Measurements from ENCODE around the gene KLHL35. TPM values are rescaled to one million over a fixed set of nuclear protein-coding genes. Genes with fewer than 3 reads are reported as not detected.

The KLHL35 gene
- total and polyA plus RNA-seq, 12 donors = 0.25 to 3.5 (median 0.93) TPM

- WGBS, 4 donors = 7 to 10% (median 9%) methylated on average over 6 of the region's 6 CpGs
- H3K27me3 ChIP-seq = no peaks in the 10 kb centered on the region
- peak; percentile 41 to 90 (median 75) for DNase-seq
- no peaks in the 10 kb centered on the region for H3K9me3 ChIP-seq (replicated peaks in 1 of 3)
- H3K4me1 ChIP-seq (replicated peaks in 1 of 2) = no peaks in the 10 kb centered on the region
- TF ChIP-seq POLR2A (IDR thresholded peaks at IDR 0.05) = no peak
- TF ChIP-seq CTCF (IDR thresholded peaks at IDR 0.05) = peak; percentile 91 to 99 (median 96)
- no peak overlapping the region for H3K27ac ChIP-seq
- no peaks in the 10 kb centered on the region for H3K36me3 ChIP-seq (replicated peaks in 1 of 2)
- intact Hi-C loops (cut with DNase I) = no loop called here
- no peak overlapping the region for H3K4me3 ChIP-seq
Measured at GRCh38 chr11:75445315-75445953, 12.4 kb upstream of the KLHL35 start.

GRCh38 chr11:75443043-75443442 is 10.0 kb upstream of the KLHL35 start:
- DNase-seq = no peak
- TF ChIP-seq POLR2A (IDR thresholded peaks at IDR 0.05) (no peak), CTCF (IDR thresholded peaks at IDR 0.05) (no peak)
- Histone ChIP-seq H3K27ac (no peak overlapping the region), H3K4me3 (no peak overlapping the region), H3K9me3 (replicated peaks in 1 of 3) (no peaks in the 10 kb centered on the region), H3K36me3 (replicated peaks in 1 of 2) (no peaks in the 10 kb centered on the region), H3K27me3 (no peaks in the 10 kb centered on the region), H3K4me1 (replicated peaks in 1 of 2) (no peaks in the 10 kb centered on the region)
- WGBS, 4 donors = 57 to 79% (median 77%) methylated on average over 3 to 12 of the region's 12 CpGs
- intact Hi-C loops (cut with DNase I) = no loop called here

DNA sequence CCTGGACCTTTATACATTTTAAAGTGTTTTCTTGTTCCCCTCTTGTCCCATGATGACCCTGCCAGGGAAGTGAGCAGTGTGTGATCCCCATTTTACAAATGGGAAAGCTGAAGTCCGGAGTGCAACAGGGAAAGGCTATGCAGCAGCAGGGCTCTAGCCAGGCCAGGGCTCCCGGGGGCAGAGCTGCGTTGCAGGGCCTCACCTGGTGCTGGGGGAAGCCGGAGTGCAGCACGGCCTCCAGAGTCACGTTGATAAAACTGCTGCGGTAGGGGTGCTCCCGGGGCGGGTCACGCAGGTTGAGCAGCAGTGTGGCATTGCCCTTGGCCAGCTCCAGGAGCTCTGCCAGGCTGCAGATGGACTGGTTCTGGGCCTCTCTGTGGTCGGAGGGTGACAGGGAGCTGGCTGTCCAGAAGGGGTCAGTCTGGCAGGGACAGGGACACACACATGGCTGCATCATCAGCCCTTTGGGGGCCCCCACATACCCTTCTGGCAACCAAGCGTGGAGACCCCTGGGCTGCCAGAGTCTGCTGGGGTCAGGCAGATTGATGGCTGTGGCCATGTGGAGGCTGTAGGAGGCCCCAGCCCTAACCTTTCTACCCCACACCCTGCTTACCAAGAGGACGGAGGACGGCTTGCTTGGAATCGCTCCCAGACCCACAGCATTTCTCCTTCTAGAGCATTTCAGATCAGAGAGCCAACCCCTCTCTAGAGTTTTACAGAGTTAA is 9.3 kb upstream of the KLHL35 start:
- no peak overlapping the region for H3K27ac ChIP-seq
- no peaks in the 10 kb centered on the region for H3K27me3 ChIP-seq
- no peaks in the 10 kb centered on the region for H3K9me3 ChIP-seq (replicated peaks in 1 of 3)
- H3K36me3 ChIP-seq (replicated peaks in 1 of 2) = no peaks in the 10 kb centered on the region
- H3K4me3 ChIP-seq = no peak overlapping the region
- intact Hi-C loops (cut with DNase I) = no loop called here
- TF ChIP-seq POLR2A (IDR thresholded peaks at IDR 0.05) (no peak), CTCF (IDR thresholded peaks at IDR 0.05) (no peak)
- 72 to 79% (median 74%) methylated on average over 6 to 15 of the region's 15 CpGs for WGBS, 4 donors
- no peak for DNase-seq
- H3K4me1 ChIP-seq (replicated peaks in 1 of 2) = no peaks in the 10 kb centered on the region

GRCh38 chr11:75441804-75442132 is 8.8 kb upstream of the KLHL35 start:
- no peaks in the 10 kb centered on the region for H3K36me3 ChIP-seq (replicated peaks in 1 of 2)
- intact Hi-C loops (cut with DNase I) = no loop called here
- TF ChIP-seq CTCF (IDR thresholded peaks at IDR 0.05) (no peak), POLR2A (IDR thresholded peaks at IDR 0.05) (no peak)

More at GRCh38 chr11:75441804-75442132, 8.8 kb upstream of the KLHL35 start:
- no peak for DNase-seq
- Histone ChIP-seq H3K27me3 (no peaks in the 10 kb centered on the region), H3K9me3 (replicated peaks in 1 of 3) (no peaks in the 10 kb centered on the region), H3K27ac (no peak overlapping the region), H3K4me1 (replicated peaks in 1 of 2) (no peaks in the 10 kb centered on the region), H3K4me3 (no peak overlapping the region)
- WGBS, 4 donors = 78 to 81% (median 79%) methylated on average over 5 to 7 of the region's 7 CpGs
